GM18868 (cell line): ENCODE measurements around the gene RAB28.
"Not testable (repeated sequence)": the region's sequence is repeated elsewhere in the genome, so short reads cannot be mapped to it uniquely, and the experiment has no call there.

ENCODE experiments used
- ATAC-seq: cut with Tn5 transposase; IDR thresholded peaks from one replicate; pipeline ENCODE4 v1.9.1; 2021; ENCODE audit warnings: mild to moderate bottlenecking, moderate library complexity; ENCODE audit not compliant: unreplicated experiment

Gene RAB28

GRCh38 chr4:13452927-13453579 lies 31.1 kb downstream of the RAB28 start:
- peak; percentile 59 for ATAC-seq

GRCh38 chr4:13449590-13449989 lies 34.5 kb downstream of the RAB28 start:
- no peak for ATAC-seq

GRCh38 chr4:13445841-13446790 lies 38.0 kb downstream of the RAB28 start:
- ATAC-seq = no peak

GRCh38 chr4:13441506-13441905 lies 42.6 kb downstream of the RAB28 start:
- ATAC-seq = no peak

GRCh38 chr4:13436962-13437361 lies 47.2 kb downstream of the RAB28 start:
- no peak for ATAC-seq

- peak; percentile 82 for ATAC-seq
These were observed 51.7 kb downstream of the RAB28 start for GRCh38 chr4:13432453-13432852.

GRCh38 chr4:13430834-13431568 lies 53.1 kb downstream of the RAB28 start:
- no peak for ATAC-seq

- ATAC-seq = no peak
These were observed 56.4 kb downstream of the RAB28 start for GRCh38 chr4:13427599-13428325.

- ATAC-seq = no peak
These were observed 68.9 kb downstream of the RAB28 start for GRCh38 chr4:13415068-13415785.

GRCh38 chr4:13413729-13414437 lies 70.3 kb downstream of the RAB28 start:
- peak; percentile 75 for ATAC-seq

- ATAC-seq = no peak
These were observed 72.2 kb downstream of the RAB28 start for GRCh38 chr4:13411942-13412341.

GRCh38 chr4:13409324-13409723 lies 74.8 kb downstream of the RAB28 start:
- no peak for ATAC-seq

- not testable (repeated sequence) for ATAC-seq
These were observed 78.0 kb downstream of the RAB28 start for GRCh38 chr4:13406156-13406555.

GRCh38 chr4:13403833-13404232 lies 80.3 kb downstream of the RAB28 start:
- ATAC-seq = no peak

GRCh38 chr4:13403326-13403725 lies 80.8 kb downstream of the RAB28 start:
- ATAC-seq = no peak

- ATAC-seq = no peak
These were observed 84.9 kb downstream of the RAB28 start for GRCh38 chr4:13399257-13399656.

GRCh38 chr4:13396161-13396560 lies 88.0 kb downstream of the RAB28 start:
- no peak for ATAC-seq

GRCh38 chr4:13389901-13390300 lies 94.2 kb downstream of the RAB28 start:
- ATAC-seq = not testable (repeated sequence)

GRCh38 chr4:13386405-13387107 lies 97.6 kb downstream of the RAB28 start:
- ATAC-seq = peak; percentile 92
